ENCODE results near the gene ZNF554. TPM values are rescaled to one million over a fixed set of nuclear protein-coding genes. Genes with fewer than 3 reads are reported as not detected.
A peak's percentile ranks its signal among the peaks of the same experiment; 100 is the strongest.

Gene ZNF554
- 0.85 TPM for polyA plus RNA-seq (2012; ENCODE audit: low read depth, missing spikeins)

GRCh38 chr19:2819540-2820111, at the start of gene ZNF554:
TSS of gene ZNF554 (plus strand) at chr19:2819868. CDS start at chr19:2820072, 204 bp downstream.
- TF ChIP-seq TAF1 (IDR thresholded peaks at IDR 0.05; ENCODE audit: low read depth, low read length): no peak
- peak; percentile 38 for TF ChIP-seq PAX5 (IDR thresholded peaks at IDR 0.05; ENCODE audit: insufficient read depth, low read length, severe bottlenecking)
- peak; percentile 57; the same call in 1 of the 2 replicates for TF ChIP-seq POU2F2 (IDR thresholded peaks at IDR 0.05; ENCODE audit: low read depth, low read length)
- FAIRE-seq (peak; percentile 98), DNase-seq (ENCODE audit: insufficient read length, low spot score) (peak; percentile 98)

GRCh38 chr19:2770055-2771013, 49.3 kb upstream of the ZNF554 start:
- FAIRE-seq (no peak), DNase-seq (ENCODE audit: insufficient read length, low spot score) (no peak)
- TF ChIP-seq POLR2A (IDR thresholded peaks at IDR 0.05; ENCODE audit: low read depth, low read length) (no peak), TAF1 (IDR thresholded peaks at IDR 0.05; ENCODE audit: low read depth, low read length) (no peak), SPI1 (IDR thresholded peaks at IDR 0.05; ENCODE audit: low read depth, low read length) (no peak), POLR2AphosphoS5 (IDR thresholded peaks at IDR 0.05; ENCODE audit: low read depth, low read length) (no peak), POU2F2 (IDR thresholded peaks at IDR 0.05; ENCODE audit: low read depth, low read length) (no peak), PAX5 (IDR thresholded peaks at IDR 0.05; ENCODE audit: insufficient read depth, low read length, severe bottlenecking) (no peak)

- FAIRE-seq (no peak), DNase-seq (ENCODE audit: insufficient read length, low spot score) (no peak)
- TF ChIP-seq TAF1 (IDR thresholded peaks at IDR 0.05; ENCODE audit: low read depth, low read length) (no peak), POLR2AphosphoS5 (IDR thresholded peaks at IDR 0.05; ENCODE audit: low read depth, low read length) (no peak), SPI1 (IDR thresholded peaks at IDR 0.05; ENCODE audit: low read depth, low read length) (no peak), PAX5 (IDR thresholded peaks at IDR 0.05; ENCODE audit: insufficient read depth, low read length, severe bottlenecking) (no peak), POU2F2 (IDR thresholded peaks at IDR 0.05; ENCODE audit: low read depth, low read length) (no peak), POLR2A (IDR thresholded peaks at IDR 0.05; ENCODE audit: low read depth, low read length) (no peak)
These were observed 47.6 kb upstream of the ZNF554 start for GRCh38 chr19:2771786-2772674.

- FAIRE-seq (no peak), DNase-seq (ENCODE audit: insufficient read length, low spot score) (no peak)
- TF ChIP-seq POLR2AphosphoS5 (IDR thresholded peaks at IDR 0.05; ENCODE audit: low read depth, low read length) (no peak), PAX5 (IDR thresholded peaks at IDR 0.05; ENCODE audit: insufficient read depth, low read length, severe bottlenecking) (no peak), POLR2A (IDR thresholded peaks at IDR 0.05; ENCODE audit: low read depth, low read length) (no peak), SPI1 (IDR thresholded peaks at IDR 0.05; ENCODE audit: low read depth, low read length) (no peak)
These were observed 45.5 kb upstream of the ZNF554 start for GRCh38 chr19:2774083-2774679.

- TF ChIP-seq POLR2AphosphoS5 (IDR thresholded peaks at IDR 0.05; ENCODE audit: low read depth, low read length) (no peak), POLR2A (IDR thresholded peaks at IDR 0.05; ENCODE audit: low read depth, low read length) (no peak), PAX5 (IDR thresholded peaks at IDR 0.05; ENCODE audit: insufficient read depth, low read length, severe bottlenecking) (no peak), SPI1 (IDR thresholded peaks at IDR 0.05; ENCODE audit: low read depth, low read length) (no peak), POU2F2 (IDR thresholded peaks at IDR 0.05; ENCODE audit: low read depth, low read length) (no peak), TAF1 (IDR thresholded peaks at IDR 0.05; ENCODE audit: low read depth, low read length) (no peak)
- no peak for FAIRE-seq
- no peak for DNase-seq (ENCODE audit: insufficient read length, low spot score)
These were observed 44.6 kb upstream of the ZNF554 start for GRCh38 chr19:2774953-2775555.

GRCh38 chr19:2775556-2776430, 43.9 kb upstream of the ZNF554 start:
- DNase-seq (ENCODE audit: insufficient read length, low spot score) (peak; percentile 67), FAIRE-seq (peak; percentile 72)
- no peak for TF ChIP-seq POLR2AphosphoS5 (IDR thresholded peaks at IDR 0.05; ENCODE audit: low read depth, low read length)
- no peak for TF ChIP-seq SPI1 (IDR thresholded peaks at IDR 0.05; ENCODE audit: low read depth, low read length)
- TF ChIP-seq PAX5 (IDR thresholded peaks at IDR 0.05; ENCODE audit: insufficient read depth, low read length, severe bottlenecking): no peak
- no peak for TF ChIP-seq TAF1 (IDR thresholded peaks at IDR 0.05; ENCODE audit: low read depth, low read length)
- no peak for TF ChIP-seq POLR2A (IDR thresholded peaks at IDR 0.05; ENCODE audit: low read depth, low read length)
- no peak for TF ChIP-seq POU2F2 (IDR thresholded peaks at IDR 0.05; ENCODE audit: low read depth, low read length)

GRCh38 chr19:2777952-2778683, 41.5 kb upstream of the ZNF554 start:
- DNase-seq (ENCODE audit: insufficient read length, low spot score) (no peak), FAIRE-seq (no peak)
- TF ChIP-seq POLR2A (IDR thresholded peaks at IDR 0.05; ENCODE audit: low read depth, low read length): no peak
- no peak for TF ChIP-seq SPI1 (IDR thresholded peaks at IDR 0.05; ENCODE audit: low read depth, low read length)
- TF ChIP-seq POLR2AphosphoS5 (IDR thresholded peaks at IDR 0.05; ENCODE audit: low read depth, low read length): no peak
- TF ChIP-seq PAX5 (IDR thresholded peaks at IDR 0.05; ENCODE audit: insufficient read depth, low read length, severe bottlenecking): no peak

Measured in GM12891 (cell line).